K562 (cell line): ENCODE measurements around the gene CMSS1. TPM values are rescaled to one million over a fixed set of nuclear protein-coding genes. Genes with fewer than 3 reads are reported as not detected.
A peak's percentile ranks its signal among the peaks of the same experiment; 100 is the strongest.

Source experiments
- ATF1 ChIP-seq, 2 experiments: fragments of 450-650 bp in 1 of 2; IDR thresholded peaks; 2 replicates each; pipeline ENCODE4 v1.6.1; 2016; ENCODE audit warnings: missing compliant biosample characterization in 1 of 2, missing genetic modification characterization in 1 of 2
- BRD9 ChIP-seq: fragments of 450-650 bp; IDR thresholded peaks from 2 replicates; pipeline ENCODE4 v1.6.1; 2018; ENCODE audit warnings: low read depth; ENCODE audit not compliant: partially characterized antibody
- CBFA2T3 ChIP-seq: fragments of 450-650 bp; IDR thresholded peaks from 2 replicates; pipeline ENCODE4 v1.6.1; 2017
- CHD4 ChIP-seq: fragments of 200-600 bp; sonication (generic); IDR thresholded peaks from 3 replicates; pipeline ENCODE4 v1.6.1; 2012; ENCODE audit warnings: low read depth, mild to moderate bottlenecking, mixed read lengths, low read length, inconsistent platforms; ENCODE audit not compliant: insufficient read depth, insufficient replicate concordance, poor library complexity, severe bottlenecking
- COPS2 ChIP-seq: fragments of 450-650 bp; conservative IDR thresholded peaks from 2 replicates; pipeline ENCODE4 v1.6.1; 2016; ENCODE audit warnings: mild to moderate bottlenecking, moderate library complexity
- DPF2 ChIP-seq: fragments of 450-650 bp; IDR thresholded peaks from 2 replicates; pipeline ENCODE4 v1.6.1; 2016
- EGR1 ChIP-seq: fragments of 450-650 bp; conservative IDR thresholded peaks from 2 replicates; pipeline ENCODE4 v1.6.1; 2017; ENCODE audit warnings: mild to moderate bottlenecking
- EP300 ChIP-seq: IDR thresholded peaks from 2 replicates; pipeline ENCODE4 v1.6.1; 2012; ENCODE audit warnings: low read length, improper control_type of control experiment
- ETV6 ChIP-seq, 3 experiments: fragments of 150-350 bp in 1 of 3; sonication (generic) in 1 of 3; formaldehyde crosslinking in 1 of 3; IDR thresholded peaks; 2 replicates each; pipeline versions ENCODE4 v1.6.1 to v1.8.0; 2014 to 2022; ENCODE audit warnings: borderline replicate concordance in 2 of 3, low read depth in 2 of 3, antibody characterized with exemption in 1 of 3, low read length in 1 of 3, mild to moderate bottlenecking in 1 of 3, missing genetic modification reagents in 1 of 3
- FOXA1 ChIP-seq: fragments of 450-650 bp; IDR thresholded peaks from 2 replicates; pipeline ENCODE4 v1.6.1; 2016; ENCODE audit warnings: mild to moderate bottlenecking, borderline replicate concordance
- FOXM1 ChIP-seq, 2 experiments: fragments of 450-650 bp in 1 of 2; sonication (generic) in 1 of 2; formaldehyde crosslinking in 1 of 2; IDR thresholded peaks; 2 replicates each; pipeline versions ENCODE4 v1.6.1 to v1.9.0; 2017 to 2022; ENCODE audit warnings: low read depth in 2 of 2, mild to moderate bottlenecking in 2 of 2, missing genetic modification reagents in 1 of 2, moderate library complexity in 1 of 2
- JUN ChIP-seq, 2 experiments: sonication (generic) in 1 of 2; formaldehyde crosslinking in 1 of 2; IDR thresholded peaks; 2 replicates each; pipeline versions ENCODE4 v1.6.1 to v1.8.0; 2012 to 2022; ENCODE audit warnings: borderline replicate concordance in 2 of 2, mild to moderate bottlenecking in 2 of 2, improper control_type of control experiment in 1 of 2, low read depth in 1 of 2, low read length in 1 of 2, missing genetic modification reagents in 1 of 2
- KAT2B ChIP-seq: IDR thresholded peaks from one replicate; pipeline ENCODE4 v1.6.1; 2012; ENCODE audit warnings: low read depth, mild to moderate bottlenecking, control low read depth, inconsistent platforms, low read length, moderate library complexity
- L3MBTL2 ChIP-seq: fragments of 450-650 bp; IDR thresholded peaks from 2 replicates; pipeline ENCODE4 v1.6.1; 2016; ENCODE audit warnings: mild to moderate bottlenecking, moderate library complexity
- MTA2 ChIP-seq: fragments of 450-650 bp; IDR thresholded peaks from 2 replicates; pipeline ENCODE4 v1.6.1; 2016; ENCODE audit warnings: low read depth
- NFRKB ChIP-seq: fragments of 450-650 bp; IDR thresholded peaks from 2 replicates; pipeline ENCODE4 v1.6.1; 2016; ENCODE audit warnings: low read depth
- NR2C2 ChIP-seq, 2 experiments: fragments of 200-800 bp in 1 of 2; sonication (Bioruptor generic) in 1 of 2; sonication (generic) in 1 of 2; formaldehyde crosslinking in 1 of 2; IDR thresholded peaks; 2 replicates each; pipeline versions ENCODE4 v1.6.1 to v1.8.0; 2016 to 2022; ENCODE audit warnings: mild to moderate bottlenecking in 1 of 2, missing compliant biosample characterization in 1 of 2, missing genetic modification characterization in 1 of 2, missing genetic modification reagents in 1 of 2
- PHF20 ChIP-seq: fragments of 450-650 bp; IDR thresholded peaks from 2 replicates; pipeline ENCODE4 v1.6.1; 2018; ENCODE audit not compliant: partially characterized antibody
- RAD21 ChIP-seq, 2 experiments: fragments of 250-450 bp in 1 of 2; fragments of 450-650 bp in 1 of 2; sonication (Bioruptor Pico) in 1 of 2; formaldehyde crosslinking in 1 of 2; IDR thresholded peaks in 1 of 2; conservative IDR thresholded peaks in 1 of 2; 2 replicates each; pipeline versions ENCODE4 v1.4.0 to v1.8.0; 2020 to 2022; ENCODE audit warnings: mild to moderate bottlenecking in 2 of 2, moderate library complexity in 1 of 2
- RNF2 ChIP-seq: sonication (generic); IDR thresholded peaks from 2 replicates; pipeline ENCODE4 v1.6.1; 2016
- SMARCE1 ChIP-seq: fragments of 450-650 bp; IDR thresholded peaks from 2 replicates; pipeline ENCODE4 v1.7.1; 2016; ENCODE audit warnings: mild to moderate bottlenecking
- SOX6 ChIP-seq: fragments of 450-650 bp; IDR thresholded peaks from 2 replicates; pipeline ENCODE4 v1.6.1; 2014; ENCODE audit warnings: mild to moderate bottlenecking
- TAL1 ChIP-seq: fragments of 450-650 bp; IDR thresholded peaks from 2 replicates; pipeline ENCODE4 v1.6.1; 2016; ENCODE audit warnings: mild to moderate bottlenecking
- TBL1XR1 ChIP-seq, 2 experiments: IDR thresholded peaks; 2 replicates each; pipeline ENCODE4 v1.6.1; 2012; ENCODE audit warnings: improper control_type of control experiment in 2 of 2, low read length in 2 of 2, mild to moderate bottlenecking in 1 of 2
- TBP ChIP-seq: optimal IDR thresholded peaks from 2 replicates; pipeline ENCODE3; 2011; ENCODE audit warnings: low read depth, low read length, improper control_type of control experiment
- ZNF253 ChIP-seq: fragments of 250-450 bp; sonication (Bioruptor Pico); conservative IDR thresholded peaks from 2 replicates; pipeline ENCODE4 v1.6.1; 2021; ENCODE audit warnings: mild to moderate bottlenecking
- polyA plus RNA-seq, 8 experiments: library from polyadenylated mRNA; depleted of rRNA in 4 of 8; stranded (reverse) in 5 of 8; unstranded in 3 of 8; fragments of >200 nt; fragmentation: Nextera tagmentation in 2 of 8; fragmentation: Illumina TruSeq in 1 of 8; extraction: Ambion mirVana in 2 of 8; extraction: Trizol in 1 of 8; gene quantifications; 2 replicates each; pipeline versions ENCODE4 v1.2.1 to v1.2.3, GENCODE V29; 2011 to 2014; ENCODE audit warnings: inconsistent platforms in 1 of 8, missing spikeins in 1 of 8
- total RNA-seq, 7 experiments: library from RNA; depleted of rRNA in 6 of 7; stranded (reverse); fragments of >200 nt in 6 of 7; fragmentation: Illumina TruSeq in 2 of 7; extraction: Trizol in 2 of 7; gene quantifications; 2 replicates each; pipeline versions ENCODE4 v1.2.1 to v1.2.3, GENCODE V29; 2011 to 2021; ENCODE audit warnings: low replicate concordance in 1 of 7
- TF ChIP-seq, protein P1 (sequence below): fragments of 250-450 bp; sonication (Bioruptor Pico); IDR thresholded peaks from 2 replicates; pipeline ENCODE4 v1.8.0; 2022; ENCODE audit warnings: moderate library complexity, mild to moderate bottlenecking, inconsistent platforms

CMSS1 gene
- total and polyA plus RNA-seq, 9 of the 15 experiments (the other 6 are each of a cell fraction or from before 2014, with no cell fraction given) = 46.9 to 109 (median 72.3) TPM

GRCh38 chr3:100089812-100090668, 272.4 kb downstream of the CMSS1 start (continued):
- TF ChIP-seq CBFA2T3 (peak; percentile 71), NFRKB (no peak), TAL1 (peak; percentile 23; the same call in 1 of the 2 replicates), ETV6 (IDR thresholded peaks at IDR 0.05; ENCODE audit: borderline replicate concordance in 1 of 2, low read depth in 2 of 2, low read length in 1 of 2) (peak in 1 of 2 experiments; percentile 47; a peak in 1 of 4 replicates), ETV6 (CRISPR knock-in tag; IDR thresholded peaks at IDR 0.05; ENCODE audit: borderline replicate concordance) (no peak), L3MBTL2 (peak; percentile 43), EGR1 (peak; percentile 97), CHD4 (peak; percentile 34), TBP (no peak), COPS2 (no peak), ATF1 (CRISPR knock-in tag; IDR thresholded peaks at IDR 0.05) (no peak), ATF1 (tag; IDR thresholded peaks at IDR 0.05) (peak; percentile 51), SOX6 (peak; percentile 74), NR2C2 (CRISPR knock-in tag; IDR thresholded peaks at IDR 0.05) (no peak), NR2C2 (tag; IDR thresholded peaks at IDR 0.05) (peak; percentile 79), BRD9 (peak; percentile 56), RAD21 (CRISPR knock-in tag; conservative IDR thresholded peaks at IDR 0.05 in 1 of 2, IDR thresholded peaks at IDR 0.05 in 1 of 2) (peak; percentile 36 to 53; a peak in 3 of 4 replicates), SMARCE1 (peak; percentile 91), MTA2 (0 out of 2 replicates have a peak, but pooled peaks have one; percentile 18), JUN (IDR thresholded peaks at IDR 0.05; ENCODE audit: borderline replicate concordance, low read depth, low read length) (peak; percentile 79), JUN (CRISPR knock-in tag; IDR thresholded peaks at IDR 0.05; ENCODE audit: borderline replicate concordance) (no peak), KAT2B (no peak), FOXM1 (IDR thresholded peaks at IDR 0.05; ENCODE audit: low read depth) (peak; percentile 29; the same call in 1 of the 2 replicates), FOXM1 (CRISPR knock-in tag; IDR thresholded peaks at IDR 0.05; ENCODE audit: low read depth) (no peak), EP300 (peak; percentile 78; the same call in 1 of the 2 replicates), FOXA1 (no peak), PHF20 (no peak), TBL1XR1 (IDR thresholded peaks at IDR 0.05; ENCODE audit: low read length in 2 of 2) (peak in 1 of 2 experiments; percentile 65; a peak in 1 of 4 replicates), DPF2 (peak; percentile 81), ZNF253 (CRISPR knock-in tag) (no peak), RNF2 (peak; percentile 55; the same call in 1 of the 2 replicates)
- TF ChIP-seq, protein P1, sequence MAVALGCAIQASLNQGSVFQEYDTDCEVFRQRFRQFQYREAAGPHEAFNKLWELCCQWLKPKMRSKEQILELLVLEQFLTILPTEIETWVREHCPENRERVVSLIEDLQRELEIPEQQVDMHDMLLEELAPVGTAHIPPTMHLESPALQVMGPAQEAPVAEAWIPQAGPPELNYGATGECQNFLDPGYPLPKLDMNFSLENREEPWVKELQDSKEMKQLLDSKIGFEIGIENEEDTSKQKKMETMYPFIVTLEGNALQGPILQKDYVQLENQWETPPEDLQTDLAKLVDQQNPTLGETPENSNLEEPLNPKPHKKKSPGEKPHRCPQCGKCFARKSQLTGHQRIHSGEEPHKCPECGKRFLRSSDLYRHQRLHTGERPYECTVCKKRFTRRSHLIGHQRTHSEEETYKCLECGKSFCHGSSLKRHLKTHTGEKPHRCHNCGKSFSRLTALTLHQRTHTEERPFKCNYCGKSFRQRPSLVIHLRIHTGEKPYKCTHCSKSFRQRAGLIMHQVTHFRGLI (CRISPR knock-in tag) = no peak
